Kidney capillary endothelial cell (primary cell): ENCODE measurements around the gene CDH13.
A peak's percentile ranks its signal among the peaks of the same experiment; 100 is the strongest.

ENCODE experiments used
- DNase-seq: peaks from one replicate; pipeline ENCODE4 v3.0.0-alpha.2; 2018; ENCODE audit warnings: low spot score

The CDH13 gene

DNA sequence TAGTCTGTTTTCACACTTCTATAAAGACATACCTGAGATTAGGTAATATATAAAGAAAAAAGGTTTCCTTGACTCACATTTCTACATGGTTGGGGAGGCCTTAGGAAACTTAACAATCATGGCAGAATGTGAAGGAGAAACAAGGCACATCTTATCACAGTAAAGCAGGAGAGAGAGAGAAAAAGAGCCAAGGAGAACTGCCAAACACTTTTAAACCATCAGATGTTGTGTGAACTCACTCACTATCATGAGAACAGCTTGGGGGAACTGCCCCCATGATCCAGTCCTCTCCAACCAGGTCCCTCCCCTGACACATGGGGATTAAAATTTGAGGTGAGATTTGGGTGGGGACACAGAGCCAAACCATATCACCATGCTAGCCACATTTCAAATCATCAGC is 547.9 kb downstream of the CDH13 start:
- no peak for DNase-seq

DNA sequence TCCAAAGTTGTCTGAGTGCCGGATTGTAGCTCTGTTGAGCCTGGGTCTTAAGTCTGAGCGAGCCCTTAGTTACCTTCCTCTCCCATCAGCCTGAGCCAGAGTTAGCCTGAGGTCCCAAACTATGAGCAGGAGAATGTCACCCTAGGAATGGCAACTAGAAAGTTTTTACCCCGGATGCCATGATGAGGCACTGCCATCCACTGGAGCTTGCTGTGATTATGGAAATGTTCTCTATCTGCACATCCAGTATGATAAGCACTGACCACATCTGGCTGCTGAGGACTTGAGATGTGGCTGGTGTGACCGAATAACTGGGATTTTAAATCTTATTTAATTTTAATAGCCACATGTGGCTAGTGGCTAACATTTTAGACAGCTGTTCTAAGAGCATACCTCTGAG is 550.0 kb downstream of the CDH13 start:
- no peak for DNase-seq

DNA sequence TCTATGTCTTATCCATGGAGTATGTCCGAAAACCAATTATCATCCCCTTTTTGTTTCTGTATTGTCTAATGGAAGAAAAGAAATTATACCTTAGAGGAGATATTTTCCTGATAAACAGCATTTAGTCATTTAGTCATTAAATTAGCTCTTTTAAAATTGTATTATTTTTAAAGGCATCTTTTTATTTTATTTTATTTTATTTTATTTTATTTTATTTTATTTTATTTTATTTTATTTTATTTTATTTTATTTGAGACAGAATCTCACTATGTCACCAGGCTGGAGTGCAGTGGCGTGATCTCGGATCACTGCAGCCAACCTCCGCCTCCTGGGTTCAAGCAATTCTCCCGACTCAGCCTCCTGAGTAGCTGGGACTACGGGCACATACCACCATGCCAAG is 559.1 kb downstream of the CDH13 start:
- no peak for DNase-seq

DNA sequence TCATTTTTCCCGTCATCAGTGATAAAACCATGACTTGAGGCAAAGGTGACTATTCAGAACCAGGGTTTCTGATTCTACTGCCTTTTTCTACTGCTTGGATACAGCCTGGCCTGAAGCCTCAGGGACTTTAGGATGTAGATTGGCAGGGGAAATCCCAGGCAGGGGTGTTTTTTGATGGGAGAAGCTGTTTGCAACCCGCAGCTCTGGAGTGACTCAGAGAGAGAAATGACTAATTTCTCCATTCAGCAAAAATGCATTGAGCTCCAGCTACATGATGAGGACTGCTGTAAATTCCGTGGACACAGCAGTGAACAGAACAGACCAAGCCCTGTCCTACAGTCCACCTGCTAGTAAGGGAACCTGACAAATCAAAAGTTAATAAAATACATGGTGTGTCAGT is 560.6 kb downstream of the CDH13 start:
- peak; percentile 35 for DNase-seq

DNA sequence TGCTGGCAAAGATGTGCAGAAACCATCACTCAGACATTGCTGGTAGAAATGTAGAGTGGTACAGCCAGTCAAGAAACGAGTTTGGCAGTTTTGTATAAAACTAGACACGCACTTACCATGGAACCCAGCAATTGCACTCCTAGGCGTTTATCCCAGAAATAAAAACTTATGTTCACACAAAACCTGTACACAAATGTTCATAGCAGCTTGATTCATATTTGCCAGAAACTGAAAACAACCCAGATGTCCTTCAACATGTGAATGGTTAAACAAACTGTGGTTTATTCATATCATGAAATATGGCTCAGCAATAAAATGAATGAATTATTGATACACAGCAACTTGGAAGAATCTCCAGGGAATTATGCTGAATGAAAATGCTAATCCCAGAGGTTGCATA is 570.0 kb downstream of the CDH13 start:
- no peak for DNase-seq

DNA sequence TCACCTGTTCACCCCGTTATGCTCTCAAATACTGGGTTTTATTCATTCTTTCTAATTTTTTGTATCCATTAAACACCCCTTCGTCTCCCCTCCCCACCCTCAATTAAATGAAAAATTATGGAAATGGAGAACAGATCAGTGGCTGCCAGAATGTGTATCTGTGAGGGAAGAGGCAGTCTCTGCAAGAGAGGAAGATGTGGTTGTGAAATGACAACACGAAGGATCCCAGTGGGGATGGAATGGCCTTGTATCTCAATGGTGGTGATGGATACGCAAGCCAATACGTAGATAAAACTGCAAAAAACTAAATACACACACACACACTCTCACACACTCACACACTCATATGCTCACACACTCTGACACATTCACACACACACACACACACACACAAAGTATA is 570.7 kb downstream of the CDH13 start:
- DNase-seq, result no peak

DNA sequence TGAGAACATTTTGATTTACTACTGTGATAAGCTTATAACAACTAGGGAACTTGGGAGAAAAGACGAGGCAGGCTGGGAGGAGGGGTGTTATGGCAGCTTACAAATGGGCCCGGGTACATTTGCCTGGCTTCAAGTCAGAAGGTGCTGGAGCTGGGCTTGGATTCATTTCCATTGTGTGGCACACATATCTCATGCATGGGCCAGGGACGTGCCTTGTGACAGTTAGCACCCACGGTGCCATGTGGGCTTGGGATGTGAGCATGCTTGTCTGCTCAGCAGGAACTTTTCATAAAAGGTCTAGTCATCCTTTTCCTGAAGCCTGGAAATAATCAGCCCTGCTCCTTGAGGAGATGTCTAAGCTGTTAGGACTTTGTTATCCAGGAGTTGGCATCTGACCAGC is 572.2 kb downstream of the CDH13 start:
- DNase-seq, result no peak

DNA sequence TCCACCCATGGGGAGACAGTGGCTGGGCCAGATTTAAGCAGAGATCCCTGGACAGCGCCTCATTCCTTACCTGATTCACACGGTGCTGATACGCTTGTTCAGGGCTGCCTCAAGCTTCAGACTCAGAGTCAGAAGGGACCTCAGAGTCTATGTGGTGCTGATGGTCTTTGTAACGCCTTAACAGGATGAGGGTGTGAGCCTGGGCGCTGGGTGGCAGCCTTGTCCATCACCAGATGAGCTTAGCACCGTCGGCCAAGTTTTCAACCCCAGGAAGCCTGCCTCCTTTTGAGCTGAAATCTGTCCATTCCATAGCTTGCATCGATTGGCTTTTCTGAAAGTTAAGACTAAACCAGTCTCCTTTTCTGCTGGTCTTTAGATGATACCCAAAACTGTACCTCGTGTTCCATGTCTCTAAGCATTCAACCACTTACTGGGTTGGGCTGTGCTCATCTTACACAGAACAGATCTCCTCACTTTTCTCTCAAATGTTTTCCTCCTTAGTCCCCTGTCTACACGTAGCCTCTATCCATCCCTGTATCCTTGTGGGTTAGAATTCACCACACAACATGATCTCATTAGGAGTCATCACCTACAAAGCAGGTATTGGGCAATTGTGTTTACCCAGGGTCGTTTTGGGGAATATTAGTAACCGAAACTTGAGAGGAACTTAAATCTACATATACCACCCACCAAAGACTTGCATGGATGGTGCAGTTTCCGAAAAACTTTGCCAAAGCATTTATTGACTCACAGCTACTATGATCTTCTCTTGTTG is 573.4 kb downstream of the CDH13 start:
- DNase-seq, result no peak

DNA sequence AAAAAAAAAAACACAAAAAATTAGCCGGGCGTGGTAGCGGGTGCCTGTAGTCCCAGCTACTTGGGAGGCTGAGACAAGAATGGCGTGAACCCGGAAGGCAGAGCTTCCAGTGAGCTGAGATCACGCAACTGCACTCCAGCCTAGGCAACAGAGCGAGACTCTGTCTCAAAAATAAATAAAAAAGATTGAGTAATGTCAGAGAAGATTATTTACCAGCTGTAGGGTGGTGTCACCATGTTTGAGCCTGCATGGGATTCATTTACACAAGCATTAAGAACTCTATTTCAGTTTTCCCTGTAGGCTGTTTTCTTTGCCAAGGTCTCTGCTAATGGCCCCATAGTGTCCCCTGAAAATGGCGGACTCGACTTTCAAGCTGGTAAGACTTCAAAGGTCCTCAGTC is 575.0 kb downstream of the CDH13 start:
- DNase-seq, result no peak

DNA sequence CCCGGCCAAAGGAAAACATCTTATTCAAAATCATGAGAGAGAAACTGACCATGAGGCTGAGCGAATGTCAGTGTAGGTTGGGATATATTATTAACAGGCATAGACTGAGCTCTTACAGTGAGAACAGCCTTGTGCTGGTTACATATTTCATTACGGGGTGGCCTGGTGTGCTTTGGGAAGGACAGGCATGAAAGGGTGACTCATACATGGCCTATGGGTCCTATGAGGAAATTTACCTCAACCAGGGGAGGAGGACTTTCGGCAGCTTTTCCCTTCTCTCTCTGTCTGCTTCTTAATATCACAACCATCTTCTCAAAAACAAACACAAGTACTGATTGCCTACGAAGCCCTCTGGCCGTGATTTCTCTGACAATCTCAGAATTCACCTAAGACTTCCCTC is 579.1 kb downstream of the CDH13 start:
- no peak for DNase-seq

DNA sequence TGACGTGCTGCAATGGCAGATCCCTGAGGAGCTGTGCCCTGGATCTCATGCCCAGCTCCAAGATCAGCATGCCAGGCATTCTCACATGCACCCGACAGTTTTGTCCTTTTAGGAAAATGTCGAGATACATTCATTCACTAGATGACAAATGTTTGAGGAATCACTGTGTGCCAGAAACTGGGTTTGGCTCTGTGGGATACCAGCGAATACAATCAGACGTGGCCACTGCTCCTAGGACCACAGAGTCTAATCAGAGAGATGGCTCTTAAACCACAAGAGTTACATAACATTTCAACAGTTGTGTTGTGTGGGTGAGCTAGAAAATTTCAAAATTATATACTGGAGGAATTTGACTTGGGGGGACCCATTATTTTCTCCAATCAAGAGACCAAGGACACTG is 579.7 kb downstream of the CDH13 start:
- DNase-seq, result no peak

DNA sequence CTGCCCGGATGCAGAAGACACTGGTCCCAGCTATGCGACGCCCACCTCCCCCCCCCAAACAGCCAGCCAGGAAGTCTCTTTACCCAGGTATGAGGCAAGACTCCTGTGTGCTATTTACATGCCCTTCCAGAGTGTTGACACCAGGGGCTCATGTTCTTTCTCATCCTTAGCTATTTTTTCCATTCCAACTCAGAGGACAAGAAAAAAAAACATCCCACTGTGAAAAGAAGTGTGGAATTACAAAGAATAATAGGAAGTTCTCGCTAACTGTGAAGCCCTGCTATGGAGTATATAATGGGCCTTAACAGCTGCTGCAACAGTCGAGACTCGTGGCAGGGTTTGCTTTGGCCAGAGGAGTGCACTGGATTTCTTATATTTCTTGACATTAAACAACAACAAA is 584.9 kb downstream of the CDH13 start:
- DNase-seq, result no peak

DNA sequence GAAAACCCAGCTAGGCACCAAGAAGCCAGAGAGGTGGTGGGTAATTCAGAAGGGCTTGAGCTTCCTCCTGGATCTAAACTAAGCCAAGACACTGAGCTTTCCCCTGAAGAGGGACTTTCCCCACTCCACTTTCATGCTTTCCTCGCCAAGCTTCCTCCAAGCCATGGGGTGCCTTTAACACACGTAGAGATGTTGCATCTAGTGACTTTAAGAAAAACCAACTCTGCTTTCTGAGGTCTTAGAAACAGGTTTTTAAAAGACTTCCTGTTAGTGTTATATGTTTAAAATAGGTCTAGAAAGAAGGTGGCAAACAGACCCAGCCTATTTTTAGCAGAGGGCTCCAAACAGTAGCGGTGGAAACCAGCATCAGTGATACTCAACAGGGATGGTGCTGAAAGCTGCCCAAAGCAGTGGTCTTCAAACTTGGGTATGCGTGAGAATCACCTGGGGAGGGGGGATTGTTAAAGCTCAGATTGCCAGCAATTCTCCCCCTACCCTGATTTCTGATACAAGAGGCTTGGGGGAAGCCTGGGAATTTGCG is 585.6 kb downstream of the CDH13 start:
- no peak for DNase-seq

DNA sequence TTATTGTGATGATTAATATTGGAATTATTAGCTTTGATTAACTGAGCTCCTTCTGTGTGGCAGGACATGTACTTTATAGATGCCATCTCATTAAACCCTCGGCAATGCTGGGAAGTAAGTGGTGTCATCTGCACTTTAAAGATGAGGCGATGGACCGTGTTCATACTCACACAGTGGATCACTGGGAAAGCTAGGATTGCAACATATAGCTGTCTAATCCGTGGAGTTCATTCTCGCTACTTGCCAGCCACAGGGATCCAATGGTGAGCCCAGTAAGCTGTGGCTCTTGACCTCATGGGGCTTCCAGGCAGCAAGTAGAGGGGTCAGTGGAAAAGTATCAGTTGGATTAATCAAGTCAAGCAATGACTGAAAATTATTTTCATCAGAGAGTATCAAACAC is 587.9 kb downstream of the CDH13 start:
- no peak for DNase-seq

DNA sequence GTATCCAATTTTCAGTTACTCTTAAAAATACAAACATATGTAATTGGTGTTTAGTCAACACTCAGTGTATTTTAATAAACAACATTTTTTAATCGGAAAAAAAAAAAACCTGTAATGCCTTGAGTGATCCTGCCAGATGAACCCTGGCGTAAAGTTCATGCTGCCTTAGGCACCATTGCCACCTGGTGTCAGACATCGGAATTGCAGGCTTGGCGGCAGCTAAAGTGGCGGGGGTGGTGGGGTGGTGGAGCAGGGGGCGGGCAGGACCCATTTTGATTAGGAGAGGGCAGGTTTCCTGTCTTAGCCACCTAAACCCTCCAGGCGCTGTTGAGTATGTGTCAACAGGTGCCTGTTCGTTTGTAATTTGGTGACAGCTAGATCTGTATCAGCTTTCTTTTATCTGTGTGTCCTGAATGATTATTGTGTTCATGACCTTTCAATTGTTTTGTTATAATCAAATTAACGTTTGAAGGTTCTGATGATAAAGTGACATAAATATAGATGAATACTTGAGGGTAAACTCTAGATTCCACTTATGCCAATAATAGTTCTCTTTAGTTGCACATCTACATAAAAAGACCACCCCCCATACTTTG is 588.7 kb downstream of the CDH13 start:
- peak; percentile 30 for DNase-seq

DNA sequence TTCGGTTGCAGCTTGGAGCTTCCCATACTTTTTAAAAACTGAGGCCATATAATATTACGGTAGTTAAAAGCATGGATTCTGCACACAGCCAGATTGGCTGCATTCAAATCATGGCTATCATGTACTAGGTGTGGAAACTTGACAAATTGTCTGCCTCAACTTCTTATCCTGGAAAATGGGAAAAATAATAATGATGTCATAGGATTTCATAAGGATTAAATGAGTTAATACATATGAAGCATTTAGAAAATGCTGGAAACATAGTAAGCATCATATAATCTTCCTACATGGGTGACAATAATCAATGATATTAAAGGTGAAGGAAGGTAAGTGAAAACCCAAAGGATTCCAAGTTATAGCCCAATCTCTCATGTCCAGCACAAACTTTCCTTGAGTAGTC is 592.5 kb downstream of the CDH13 start:
- no peak for DNase-seq

DNA sequence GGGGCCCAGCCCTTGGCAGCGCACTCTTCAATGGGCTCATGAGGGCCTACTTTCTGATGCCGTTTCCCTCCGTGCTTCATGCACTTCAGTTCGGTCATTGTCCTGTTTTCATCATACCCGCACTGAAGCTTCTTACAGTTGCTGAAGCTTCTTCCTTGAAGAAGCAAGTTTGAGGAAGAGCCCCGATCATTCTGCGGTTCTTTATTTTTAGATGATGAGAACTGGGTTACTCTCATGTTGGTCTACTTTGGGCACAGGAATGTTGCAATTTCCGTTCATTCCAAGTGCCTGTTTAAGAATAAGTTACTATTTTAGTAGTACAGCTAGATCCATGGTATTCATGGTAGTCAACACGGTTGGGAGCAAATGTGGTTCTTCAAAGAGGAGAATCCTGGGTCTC is 593.3 kb downstream of the CDH13 start:
- no peak for DNase-seq

DNA sequence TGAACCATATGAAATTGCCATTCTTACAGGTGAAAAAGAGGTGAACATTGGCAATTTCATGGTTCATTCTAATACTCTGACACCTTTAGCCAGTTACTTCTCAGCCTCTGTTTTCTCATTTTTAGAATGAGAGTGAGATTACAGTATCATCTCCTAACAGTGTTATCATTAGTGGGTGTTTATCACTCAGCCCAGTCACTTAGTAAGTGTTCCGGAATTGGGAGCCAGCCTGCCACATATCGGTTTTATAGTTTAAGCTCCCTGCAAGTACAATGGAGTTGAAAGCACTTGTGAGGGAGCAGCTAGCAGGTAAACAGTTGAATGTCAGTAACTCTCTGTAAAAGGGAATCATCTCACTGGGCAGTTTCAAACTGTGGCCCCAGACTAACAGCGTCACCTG is 597.9 kb downstream of the CDH13 start:
- no peak for DNase-seq

DNA sequence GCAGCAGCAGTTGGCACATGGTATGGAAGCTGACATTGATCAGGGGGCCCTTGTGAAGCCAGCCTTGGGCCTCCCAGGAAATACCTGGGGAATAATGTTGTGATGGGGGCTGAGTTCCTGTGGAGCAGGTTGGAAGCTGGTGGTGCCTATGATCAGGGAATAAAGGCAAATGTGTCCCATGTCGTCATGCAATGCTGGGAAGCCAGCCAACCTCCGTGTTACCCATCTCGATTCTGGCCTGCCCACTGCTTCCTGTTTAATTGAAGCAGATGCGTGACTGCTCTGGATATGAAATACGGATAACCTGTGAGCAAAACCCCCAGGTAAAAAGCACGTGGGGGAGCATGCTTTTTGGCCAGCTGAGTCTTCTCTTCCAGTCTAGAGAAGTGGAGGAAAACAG is 600.6 kb downstream of the CDH13 start:
- DNase-seq, result no peak

DNA sequence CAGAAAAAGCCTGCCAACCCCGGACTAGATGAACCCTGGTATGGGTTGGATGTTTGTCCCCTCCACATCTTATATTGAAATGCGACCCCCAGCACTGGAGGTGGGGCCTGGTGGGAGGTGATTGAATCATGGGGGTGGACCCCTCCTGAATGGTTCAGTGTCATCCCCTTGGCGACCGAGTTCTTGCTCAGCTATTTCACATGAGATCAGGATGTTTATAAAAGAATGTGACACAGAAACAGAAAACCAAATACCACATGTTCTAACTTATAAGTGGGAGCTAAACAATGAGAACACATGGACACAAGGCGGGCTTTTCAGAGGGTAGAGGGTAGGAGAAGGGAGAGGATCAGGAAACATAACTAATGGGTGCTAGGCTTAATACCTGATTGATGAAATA is 605.0 kb downstream of the CDH13 start:
- no peak for DNase-seq

DNA sequence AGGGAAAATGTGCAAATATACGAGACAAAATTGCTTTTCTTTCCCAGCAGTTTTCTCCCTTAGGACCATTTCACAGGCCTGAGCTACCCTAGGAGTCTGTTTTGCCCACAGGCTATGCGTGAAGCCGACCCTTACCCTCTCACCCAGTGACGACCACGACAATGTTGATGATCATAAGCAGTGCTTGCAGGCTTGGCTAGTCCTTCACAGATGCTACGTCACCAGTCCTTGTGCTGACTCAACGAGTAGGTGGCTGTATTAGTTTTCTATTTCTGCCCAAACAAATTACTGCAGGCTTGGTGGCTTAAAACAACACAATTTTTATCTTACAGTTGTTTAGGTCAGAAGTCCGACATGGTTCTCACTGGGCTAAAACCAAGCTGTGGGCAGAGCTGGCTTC is 606.4 kb downstream of the CDH13 start:
- no peak for DNase-seq

DNA sequence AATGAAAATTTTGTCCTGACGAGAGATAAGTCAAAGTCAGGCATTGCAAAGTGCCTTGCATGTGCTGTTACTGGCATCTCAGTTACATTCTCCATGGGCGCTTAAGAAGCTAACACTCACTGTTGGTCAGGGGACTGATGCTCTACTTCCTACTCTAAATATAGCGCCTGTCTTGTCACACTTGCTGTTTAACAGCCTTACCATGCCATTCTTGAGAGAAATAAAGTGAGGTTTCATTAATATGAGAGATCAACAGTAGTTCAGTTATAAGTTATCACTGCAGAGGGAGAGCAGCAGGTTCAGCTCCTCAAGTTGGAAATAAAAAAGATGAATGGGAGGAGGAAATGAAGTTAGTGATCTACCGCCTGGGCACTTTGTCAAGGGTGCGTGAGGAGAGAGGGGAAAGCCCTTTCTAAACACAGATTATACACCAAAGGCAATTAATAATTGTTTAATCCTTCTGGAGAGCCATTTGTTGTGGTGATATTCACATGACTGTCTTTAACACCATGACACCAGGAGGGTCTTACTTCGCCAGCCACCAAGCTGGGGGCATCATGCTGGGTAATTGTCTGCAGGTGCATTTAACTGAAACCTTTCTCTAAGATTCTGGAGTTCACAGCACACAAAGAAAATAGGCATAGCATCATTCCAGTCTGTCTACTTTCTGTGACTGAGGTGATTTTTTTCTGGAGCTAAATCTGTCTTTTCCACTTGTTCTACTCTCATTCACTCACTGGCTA is 612.4 kb downstream of the CDH13 start:
- DNase-seq, result no peak

DNA sequence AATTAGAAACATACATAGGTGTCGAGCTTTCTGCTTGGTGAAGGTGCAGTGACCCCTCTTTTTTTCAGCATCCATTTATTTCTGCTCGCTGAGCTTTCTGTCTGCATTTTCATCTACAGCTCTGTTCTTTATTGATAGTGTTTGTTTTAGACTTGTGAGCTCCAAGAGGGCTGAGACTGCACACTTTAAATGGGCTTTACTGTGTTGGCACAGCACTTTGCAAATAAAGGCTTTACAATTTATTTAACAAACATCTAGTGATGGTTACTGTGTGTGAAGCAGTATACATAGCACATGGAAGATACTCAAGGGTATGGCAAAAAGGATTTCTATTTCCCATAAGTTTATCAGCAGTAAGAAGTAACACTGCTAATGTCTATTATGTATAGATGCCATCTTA is 617.3 kb downstream of the CDH13 start:
- no peak for DNase-seq
